HepG2 (cell line): ENCODE data around the gene DLL4. TPM values are rescaled to one million over a fixed set of nuclear protein-coding genes. Genes with fewer than 3 reads are reported as not detected.

Source experiments
- ATAD3A ChIP-seq: sonication (generic); formaldehyde crosslinking; IDR thresholded peaks from 2 replicates; pipeline ENCODE4 v1.4.0; 2020; ENCODE audit warnings: missing genetic modification reagents
- DNMT3B ChIP-seq: conservative IDR thresholded peaks from 2 replicates; pipeline ENCODE4 v1.6.1; 2016; ENCODE audit warnings: missing biosample characterization, control low read depth
- DRAP1 ChIP-seq: IDR thresholded peaks from 2 replicates; pipeline ENCODE4 v1.6.1; 2016; ENCODE audit warnings: missing genetic modification reagents, missing compliant biosample characterization
- ELK4 ChIP-seq: sonication (generic); formaldehyde crosslinking; IDR thresholded peaks from 2 replicates; pipeline ENCODE4 v1.9.0; 2021; ENCODE audit warnings: missing genetic modification reagents, borderline replicate concordance
- HNF1B ChIP-seq: sonication (generic); formaldehyde crosslinking; IDR thresholded peaks from 2 replicates; pipeline ENCODE4 v1.5.1; 2020; ENCODE audit warnings: mild to moderate bottlenecking, moderate library complexity, missing genetic modification reagents
- ISX ChIP-seq: sonication (generic); formaldehyde crosslinking; conservative IDR thresholded peaks from 2 replicates; pipeline ENCODE4 v1.5.0; 2020; ENCODE audit warnings: missing genetic modification reagents
- MLLT10 ChIP-seq: sonication (generic); formaldehyde crosslinking; IDR thresholded peaks from 2 replicates; pipeline ENCODE4 v1.4.0; 2020; ENCODE audit warnings: missing genetic modification reagents
- MYNN ChIP-seq: sonication (generic); formaldehyde crosslinking; IDR thresholded peaks from 2 replicates; pipeline ENCODE4 v1.4.0; 2020; ENCODE audit warnings: mild to moderate bottlenecking, low read depth, missing genetic modification reagents
- NFIB ChIP-seq: sonication (generic); formaldehyde crosslinking; IDR thresholded peaks from 2 replicates; pipeline ENCODE4 v1.9.0; 2021; ENCODE audit warnings: missing genetic modification reagents, mild to moderate bottlenecking, borderline replicate concordance
- RARA ChIP-seq: IDR thresholded peaks from 2 replicates; pipeline ENCODE4 v1.6.1; 2016; ENCODE audit warnings: missing genetic modification reagents, missing compliant biosample characterization
- RELA ChIP-seq: sonication (generic); formaldehyde crosslinking; IDR thresholded peaks from 2 replicates; pipeline ENCODE4 v1.4.0; 2020; ENCODE audit warnings: missing genetic modification reagents
- SOX5 ChIP-seq: IDR thresholded peaks from 2 replicates; pipeline ENCODE4 v1.6.1; 2016; ENCODE audit warnings: borderline replicate concordance
- SP4 ChIP-seq: sonication (generic); formaldehyde crosslinking; IDR thresholded peaks from 2 replicates; pipeline ENCODE4 v1.8.1; 2023; ENCODE audit warnings: mild to moderate bottlenecking, missing genetic modification reagents
- TBX2 ChIP-seq: sonication (generic); formaldehyde crosslinking; IDR thresholded peaks from 2 replicates; pipeline ENCODE4 v1.5.0; 2020; ENCODE audit warnings: missing genetic modification reagents, mild to moderate bottlenecking, borderline replicate concordance
- U2AF1 ChIP-seq: fragments of 200-400 bp; formaldehyde crosslinking; optimal IDR thresholded peaks from 2 replicates; pipeline ENCODE3; 2017; ENCODE audit warnings: mild to moderate bottlenecking, low read depth, low read length
- ZNF263 ChIP-seq: sonication (generic); formaldehyde crosslinking; IDR thresholded peaks from 2 replicates; pipeline ENCODE4 v1.4.0; 2020; ENCODE audit warnings: missing genetic modification reagents
- ZNF367 ChIP-seq: sonication (generic); formaldehyde crosslinking; IDR thresholded peaks from 2 replicates; pipeline ENCODE4 v1.4.0; 2020; ENCODE audit warnings: missing genetic modification reagents, borderline replicate concordance
- ZNF572 ChIP-seq: sonication (generic); formaldehyde crosslinking; IDR thresholded peaks from 2 replicates; pipeline ENCODE4 v1.5.1; 2020; ENCODE audit warnings: mild to moderate bottlenecking, missing genetic modification reagents
- ZNF607 ChIP-seq: sonication (generic); formaldehyde crosslinking; IDR thresholded peaks from 2 replicates; pipeline ENCODE4 v1.5.1; 2020; ENCODE audit warnings: missing genetic modification reagents, mild to moderate bottlenecking, borderline replicate concordance
- polyA plus RNA-seq, 8 experiments: library from polyadenylated mRNA; depleted of rRNA in 3 of 8; stranded (reverse) in 7 of 8; unstranded in 1 of 8; fragments of >200 nt; fragmentation: Illumina TruSeq in 4 of 8; extraction: Trizol in 4 of 8; gene quantifications; 2 replicates each; pipeline versions ENCODE4 v1.2.1 to v1.2.3, GENCODE V29; 2011 to 2016; ENCODE audit warnings: low read depth in 4 of 8, missing spikeins in 1 of 8, mixed read lengths in 1 of 8; ENCODE audit not compliant: insufficient read depth in 1 of 8
- total RNA-seq, 5 experiments: library from RNA; depleted of rRNA; stranded (reverse); fragments of >200 nt; fragmentation: Illumina TruSeq; extraction: Trizol; gene quantifications; 2 replicates each; pipeline ENCODE4 v1.2.3, GENCODE V29; 2016; ENCODE audit warnings: low read depth in 1 of 5
- TF ChIP-seq, protein P1 (sequence below): sonication (generic); formaldehyde crosslinking; IDR thresholded peaks from 2 replicates; pipeline ENCODE4 v1.4.0; 2020; ENCODE audit warnings: missing genetic modification reagents, borderline replicate concordance
- TF ChIP-seq, protein P2 (sequence below): sonication (generic); formaldehyde crosslinking; IDR thresholded peaks from 2 replicates; pipeline ENCODE4 v1.5.1; 2020; ENCODE audit warnings: missing genetic modification reagents, mild to moderate bottlenecking, borderline replicate concordance

DLL4 gene
- total and polyA plus RNA-seq, 2 of the 13 experiments (the other 11 are each of a cell fraction or from before 2014, with no cell fraction given) = 0.20 to 0.25 TPM

- TF ChIP-seq ZNF607 (CRISPR knock-in tag) = peak; percentile 64; the same call in 1 of the 2 replicates
- no peak for TF ChIP-seq NFIB (CRISPR knock-in tag)
- TF ChIP-seq ZNF263 (CRISPR knock-in tag) = no peak
- no peak for TF ChIP-seq ISX (CRISPR knock-in tag)
- no peak for TF ChIP-seq DNMT3B (CRISPR knock-in tag)
- TF ChIP-seq ELK4 = no peak
- no peak for TF ChIP-seq DRAP1 (CRISPR knock-in tag)
- no peak for TF ChIP-seq SOX5
- TF ChIP-seq MLLT10 (CRISPR knock-in tag) = no peak
- TF ChIP-seq SP4 (CRISPR knock-in tag) = no peak
- no peak for TF ChIP-seq U2AF1
- TF ChIP-seq, protein P1, sequence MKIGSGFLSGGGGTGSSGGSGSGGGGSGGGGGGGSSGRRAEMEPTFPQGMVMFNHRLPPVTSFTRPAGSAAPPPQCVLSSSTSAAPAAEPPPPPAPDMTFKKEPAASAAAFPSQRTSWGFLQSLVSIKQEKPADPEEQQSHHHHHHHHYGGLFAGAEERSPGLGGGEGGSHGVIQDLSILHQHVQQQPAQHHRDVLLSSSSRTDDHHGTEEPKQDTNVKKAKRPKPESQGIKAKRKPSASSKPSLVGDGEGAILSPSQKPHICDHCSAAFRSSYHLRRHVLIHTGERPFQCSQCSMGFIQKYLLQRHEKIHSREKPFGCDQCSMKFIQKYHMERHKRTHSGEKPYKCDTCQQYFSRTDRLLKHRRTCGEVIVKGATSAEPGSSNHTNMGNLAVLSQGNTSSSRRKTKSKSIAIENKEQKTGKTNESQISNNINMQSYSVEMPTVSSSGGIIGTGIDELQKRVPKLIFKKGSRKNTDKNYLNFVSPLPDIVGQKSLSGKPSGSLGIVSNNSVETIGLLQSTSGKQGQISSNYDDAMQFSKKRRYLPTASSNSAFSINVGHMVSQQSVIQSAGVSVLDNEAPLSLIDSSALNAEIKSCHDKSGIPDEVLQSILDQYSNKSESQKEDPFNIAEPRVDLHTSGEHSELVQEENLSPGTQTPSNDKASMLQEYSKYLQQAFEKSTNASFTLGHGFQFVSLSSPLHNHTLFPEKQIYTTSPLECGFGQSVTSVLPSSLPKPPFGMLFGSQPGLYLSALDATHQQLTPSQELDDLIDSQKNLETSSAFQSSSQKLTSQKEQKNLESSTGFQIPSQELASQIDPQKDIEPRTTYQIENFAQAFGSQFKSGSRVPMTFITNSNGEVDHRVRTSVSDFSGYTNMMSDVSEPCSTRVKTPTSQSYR (CRISPR knock-in tag) = peak; percentile 80; the same call in 1 of the 2 replicates
- no peak for TF ChIP-seq MYNN (CRISPR knock-in tag)
- no peak for TF ChIP-seq ZNF572 (CRISPR knock-in tag)
- TF ChIP-seq RELA (CRISPR knock-in tag) = no peak
- TF ChIP-seq, protein P2, sequence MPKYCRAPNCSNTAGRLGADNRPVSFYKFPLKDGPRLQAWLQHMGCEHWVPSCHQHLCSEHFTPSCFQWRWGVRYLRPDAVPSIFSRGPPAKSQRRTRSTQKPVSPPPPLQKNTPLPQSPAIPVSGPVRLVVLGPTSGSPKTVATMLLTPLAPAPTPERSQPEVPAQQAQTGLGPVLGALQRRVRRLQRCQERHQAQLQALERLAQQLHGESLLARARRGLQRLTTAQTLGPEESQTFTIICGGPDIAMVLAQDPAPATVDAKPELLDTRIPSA (CRISPR knock-in tag) = no peak; the same call in 1 of the 2 replicates
- TF ChIP-seq HNF1B (CRISPR knock-in tag) = peak; percentile 56; the same call in 1 of the 2 replicates
- TF ChIP-seq ATAD3A (CRISPR knock-in tag) = no peak
- TF ChIP-seq ZNF367 (CRISPR knock-in tag) = no peak
- 0 out of 2 replicates have a peak, but pooled peaks have one; percentile 14 for TF ChIP-seq TBX2 (CRISPR knock-in tag)
- peak; percentile 36; the same call in 1 of the 2 replicates for TF ChIP-seq RARA (CRISPR knock-in tag)
Measured at GRCh38 chr15:40918799-40919392, 10.2 kb upstream of the DLL4 start (continued).
